ENCODE measurements around the gene POLE.

Gene POLE

GRCh38 chr12:132675757-132676432 is 11.2 kb downstream of the POLE start:
- DNase-seq = no peak

DNA sequence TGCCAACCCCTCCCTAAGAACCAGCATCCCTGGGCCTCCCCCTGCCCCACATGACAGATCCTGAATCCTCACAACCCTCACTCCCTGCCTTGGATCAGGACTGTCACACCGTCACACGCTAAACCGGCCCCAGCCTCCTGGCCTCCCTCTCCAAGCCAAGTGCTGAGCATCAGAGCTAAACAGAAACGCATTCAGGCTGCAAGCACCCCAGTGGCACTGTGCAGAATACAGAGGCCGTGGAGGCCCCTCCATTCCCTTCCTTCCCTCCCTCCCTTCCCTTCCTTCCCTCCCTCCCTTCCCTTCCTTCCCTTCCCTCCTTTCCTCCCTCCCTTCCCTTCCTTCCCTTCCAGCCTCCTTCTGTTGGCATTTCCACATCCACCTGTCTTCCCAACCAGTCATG is 12.6 kb downstream of the POLE start:
- no peak for DNase-seq

- no peak for DNase-seq
Observed at GRCh38 chr12:132673288-132674179, 13.6 kb downstream of the POLE start.

GRCh38 chr12:132672678-132673077 is 14.5 kb downstream of the POLE start:
- DNase-seq = no peak

DNA sequence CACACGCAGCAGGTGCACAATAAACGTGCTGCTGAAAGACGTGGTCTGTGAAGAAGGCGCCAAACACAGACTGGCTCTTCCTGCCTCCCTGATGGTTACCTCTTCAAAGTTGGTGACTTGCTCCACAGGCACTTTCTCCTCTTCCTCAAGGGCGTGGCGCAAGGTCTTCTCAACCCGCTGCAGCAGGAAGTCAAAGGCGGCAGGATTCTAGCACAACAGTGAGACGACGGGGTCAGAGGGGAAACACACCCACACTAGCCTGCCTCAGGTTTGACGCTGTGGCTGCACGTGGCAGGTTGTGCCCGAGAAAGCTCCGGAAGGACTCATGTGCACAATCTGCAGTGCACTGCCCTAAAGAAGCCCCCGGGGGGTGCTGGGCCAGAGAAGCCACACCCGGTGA is 15.0 kb downstream of the POLE start:
- no peak for DNase-seq

GRCh38 chr12:132669166-132669879 is 17.8 kb downstream of the POLE start:
- DNase-seq = no peak

- DNase-seq = no peak
Observed at GRCh38 chr12:132668191-132669088, 18.7 kb downstream of the POLE start.

GRCh38 chr12:132665794-132666193 is 21.3 kb downstream of the POLE start:
- DNase-seq = no peak

DNA sequence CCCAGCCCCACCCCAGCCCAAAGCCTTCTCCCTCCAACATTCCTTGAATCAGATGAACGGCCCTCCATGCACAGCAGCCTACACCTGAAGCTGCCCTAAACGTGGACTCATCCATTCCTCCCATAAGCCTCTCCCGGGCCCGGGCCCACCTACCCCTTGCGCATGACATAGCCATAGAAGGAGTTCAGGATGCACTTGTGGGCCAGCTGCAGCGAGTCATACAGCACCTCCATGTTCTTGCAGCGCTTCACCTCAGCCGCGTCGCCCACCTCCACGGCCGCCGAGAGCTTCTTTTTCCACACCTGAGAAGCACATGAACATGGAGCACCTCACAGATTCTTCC is 22.0 kb downstream of the POLE start:
- DNase-seq = no peak

GRCh38 chr12:132664206-132665148 is 22.7 kb downstream of the POLE start:
- no peak for DNase-seq

- DNase-seq = no peak
Observed at GRCh38 chr12:132662901-132663755, 24.0 kb downstream of the POLE start.

- no peak for DNase-seq
Observed at GRCh38 chr12:132661972-132662371, 25.2 kb downstream of the POLE start.

- DNase-seq = no peak
Observed at GRCh38 chr12:132660996-132661395, 26.1 kb downstream of the POLE start.

DNA sequence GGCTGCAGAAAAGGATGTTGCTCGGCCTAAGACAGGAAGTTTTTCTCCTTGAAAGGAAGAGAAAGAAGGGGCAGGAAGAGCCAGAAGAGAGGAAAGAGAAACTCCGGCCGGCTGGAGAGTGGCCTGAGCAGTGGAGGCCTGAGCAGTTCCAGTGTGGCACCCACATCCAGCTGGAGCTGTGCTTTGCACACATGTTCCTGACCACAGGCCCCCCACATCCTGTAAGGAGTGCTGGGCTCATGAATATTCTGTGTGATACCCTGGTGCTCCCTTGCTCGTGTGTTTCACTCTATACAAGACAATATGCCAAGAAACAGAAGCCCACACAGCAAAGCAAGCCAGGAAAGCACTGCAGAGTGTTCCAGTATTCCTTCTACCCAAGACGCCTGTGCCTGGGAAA is 27.1 kb downstream of the POLE start:
- DNase-seq = no peak

DNA sequence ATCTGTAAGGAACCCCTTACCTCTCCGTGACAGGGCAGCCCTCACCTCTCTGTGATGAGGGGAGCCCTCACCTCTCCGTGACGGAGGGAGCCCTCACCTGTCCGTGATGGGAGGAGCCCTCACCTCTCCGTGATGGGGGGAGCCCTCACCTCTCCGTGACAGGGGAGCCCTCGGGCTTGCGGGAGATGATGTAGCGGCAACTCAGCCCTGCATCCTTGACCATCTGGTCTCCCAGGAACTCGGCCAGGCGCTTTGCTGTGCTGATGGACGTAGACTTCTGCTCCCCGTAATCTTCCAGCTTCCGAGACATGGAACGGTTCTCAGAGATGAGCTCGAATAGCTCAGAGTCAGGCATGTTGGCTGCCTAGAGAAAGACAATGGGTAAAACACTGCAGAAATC is 28.0 kb downstream of the POLE start:
- no peak for DNase-seq

DNA sequence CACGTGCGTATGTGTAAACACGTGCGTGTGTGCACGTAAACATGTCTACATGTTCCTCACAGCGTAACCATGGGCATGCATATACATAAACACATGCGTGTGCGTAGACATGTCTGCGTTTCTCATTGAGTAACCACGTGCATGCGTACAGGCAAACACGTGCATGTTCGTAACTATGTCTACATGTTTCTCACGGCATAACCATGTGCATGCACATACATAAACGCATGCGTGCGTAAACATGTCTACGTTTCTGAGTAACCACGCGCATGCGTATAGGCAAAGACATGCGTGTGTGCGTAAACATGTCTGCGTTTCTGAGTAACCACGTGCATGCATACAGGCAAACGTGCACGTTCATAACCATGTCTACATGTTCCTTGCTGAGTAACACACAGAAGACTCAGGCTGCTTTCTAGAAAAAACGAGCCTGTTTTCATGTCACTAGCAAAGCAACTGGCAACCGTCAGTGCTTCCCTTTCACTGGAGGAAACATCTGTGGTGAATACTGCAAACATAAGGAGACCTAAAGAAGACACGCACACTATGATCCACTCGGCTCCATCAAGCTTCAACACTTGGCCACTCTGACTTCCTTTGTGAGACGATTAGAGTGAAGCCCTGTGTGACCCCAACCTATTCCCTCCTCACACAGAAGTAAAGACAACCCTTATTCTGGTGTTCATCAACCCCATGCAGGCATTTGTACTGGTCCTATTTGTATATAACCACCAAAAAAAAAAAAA is 28.8 kb downstream of the POLE start:
- no peak for DNase-seq

GRCh38 chr12:132657004-132657727 is 30.0 kb downstream of the POLE start:
- DNase-seq = no peak

- DNase-seq = no peak
Observed at GRCh38 chr12:132653567-132654290, 33.4 kb downstream of the POLE start.

All from NCI-H2029 (cell line).